ENCODE measurements around the gene CRYBG1. TPM values are rescaled to one million over a fixed set of nuclear protein-coding genes. Genes with fewer than 3 reads are reported as not detected.

The CRYBG1 gene
- polyA plus RNA-seq, 1 experiment, result 1.9 TPM

- H3K27ac ChIP-seq (ENCODE audit: low read depth, low read length), result no peak overlapping the region
- ChIA-PET POLR2A (no interaction called here), CTCF (interaction anchor here (1.5 kb wide), 1 partner anchor 24 kb away, joined by 3 read pairs; no protein-coding TSS in a partner anchor)
- DNase-seq (ENCODE audit: low read depth, low spot score), result no peak
- H3K27me3 ChIP-seq (ENCODE audit: control insufficient read depth, insufficient read depth, low read length), result no peaks in the 10 kb centered on the region
- H3K9me3 ChIP-seq (ENCODE audit: control insufficient read depth, insufficient read depth, low read length), result no peaks in the 10 kb centered on the region
- no peak for TF ChIP-seq CTCF (IDR thresholded peaks at IDR 0.05; ENCODE audit: low read depth, low read length)
- H3K4me3 ChIP-seq (ENCODE audit: low read depth, low read length), result no peak overlapping the region
Observed at GRCh38 chr6:106537662-106538061, 177.1 kb downstream of the CRYBG1 start.

GRCh38 chr6:106538145-106538544 lies 177.6 kb downstream of the CRYBG1 start:
- no peak overlapping the region for H3K27ac ChIP-seq (ENCODE audit: low read depth, low read length)

GRCh38 chr6:106539936-106540335 lies 179.4 kb downstream of the CRYBG1 start:
- Histone ChIP-seq H3K27me3 (ENCODE audit: control insufficient read depth, insufficient read depth, low read length) (no peaks in the 10 kb centered on the region), H3K27ac (ENCODE audit: low read depth, low read length) (no peak overlapping the region), H3K9me3 (ENCODE audit: control insufficient read depth, insufficient read depth, low read length) (no peaks in the 10 kb centered on the region), H3K4me3 (ENCODE audit: low read depth, low read length) (no peak overlapping the region)
- ChIA-PET CTCF (interaction anchor here (1.9 kb wide), 1 partner anchor 26 kb away, joined by 12 read pairs; no protein-coding TSS in a partner anchor), POLR2A (no interaction called here)
- no peak for DNase-seq (ENCODE audit: low read depth, low spot score)
- no peak for TF ChIP-seq CTCF (IDR thresholded peaks at IDR 0.05; ENCODE audit: low read depth, low read length)

More at GRCh38 chr6:106538145-106538544, 177.6 kb downstream of the CRYBG1 start:
- no peak for TF ChIP-seq CTCF (IDR thresholded peaks at IDR 0.05; ENCODE audit: low read depth, low read length)
- Histone ChIP-seq H3K27me3 (ENCODE audit: control insufficient read depth, insufficient read depth, low read length) (no peaks in the 10 kb centered on the region), H3K4me3 (ENCODE audit: low read depth, low read length) (no peak overlapping the region), H3K9me3 (ENCODE audit: control insufficient read depth, insufficient read depth, low read length) (no peaks in the 10 kb centered on the region)
- ChIA-PET POLR2A (no interaction called here), CTCF (no interaction called here)
- no peak for DNase-seq (ENCODE audit: low read depth, low spot score)

- Histone ChIP-seq H3K4me3 (ENCODE audit: low read depth, low read length) (no peak overlapping the region), H3K27ac (ENCODE audit: low read depth, low read length) (no peak overlapping the region), H3K9me3 (ENCODE audit: control insufficient read depth, insufficient read depth, low read length) (no peaks in the 10 kb centered on the region), H3K27me3 (ENCODE audit: control insufficient read depth, insufficient read depth, low read length) (no peaks in the 10 kb centered on the region)
- TF ChIP-seq CTCF (IDR thresholded peaks at IDR 0.05; ENCODE audit: low read depth, low read length), result no peak
- ChIA-PET POLR2A (no interaction called here), CTCF (interaction anchor here (1.9 kb wide), 1 partner anchor 26 kb away, joined by 12 read pairs; no protein-coding TSS in a partner anchor)
- DNase-seq (ENCODE audit: low read depth, low spot score), result no peak
Observed at GRCh38 chr6:106540432-106540831, 179.9 kb downstream of the CRYBG1 start.

GRCh38 chr6:106540907-106541306 lies 180.4 kb downstream of the CRYBG1 start:
- no peak overlapping the region for H3K27ac ChIP-seq (ENCODE audit: low read depth, low read length)
- DNase-seq (ENCODE audit: low read depth, low spot score), result no peak
- CTCF ChIA-PET, result interaction anchor here (1.9 kb wide), 1 partner anchor 25 kb away, joined by 12 read pairs; no protein-coding TSS in a partner anchor

More at GRCh38 chr6:106540907-106541306, 180.4 kb downstream of the CRYBG1 start:
- no peaks in the 10 kb centered on the region for H3K9me3 ChIP-seq (ENCODE audit: control insufficient read depth, insufficient read depth, low read length)
- H3K4me3 ChIP-seq (ENCODE audit: low read depth, low read length), result no peak overlapping the region
- H3K27me3 ChIP-seq (ENCODE audit: control insufficient read depth, insufficient read depth, low read length), result no peaks in the 10 kb centered on the region
- POLR2A ChIA-PET, result no interaction called here
- no peak for TF ChIP-seq CTCF (IDR thresholded peaks at IDR 0.05; ENCODE audit: low read depth, low read length)
